GM18526 (cell line): ENCODE measurements around the gene RINL.
A peak's percentile ranks its signal among the peaks of the same experiment; 100 is the strongest.

Experiments
- POLR2A ChIP-seq: IDR thresholded peaks from 3 replicates; pipeline ENCODE4 v1.6.1; 2011; ENCODE audit not compliant: insufficient read length; ENCODE audit errors: extremely low read depth

Gene RINL

DNA sequence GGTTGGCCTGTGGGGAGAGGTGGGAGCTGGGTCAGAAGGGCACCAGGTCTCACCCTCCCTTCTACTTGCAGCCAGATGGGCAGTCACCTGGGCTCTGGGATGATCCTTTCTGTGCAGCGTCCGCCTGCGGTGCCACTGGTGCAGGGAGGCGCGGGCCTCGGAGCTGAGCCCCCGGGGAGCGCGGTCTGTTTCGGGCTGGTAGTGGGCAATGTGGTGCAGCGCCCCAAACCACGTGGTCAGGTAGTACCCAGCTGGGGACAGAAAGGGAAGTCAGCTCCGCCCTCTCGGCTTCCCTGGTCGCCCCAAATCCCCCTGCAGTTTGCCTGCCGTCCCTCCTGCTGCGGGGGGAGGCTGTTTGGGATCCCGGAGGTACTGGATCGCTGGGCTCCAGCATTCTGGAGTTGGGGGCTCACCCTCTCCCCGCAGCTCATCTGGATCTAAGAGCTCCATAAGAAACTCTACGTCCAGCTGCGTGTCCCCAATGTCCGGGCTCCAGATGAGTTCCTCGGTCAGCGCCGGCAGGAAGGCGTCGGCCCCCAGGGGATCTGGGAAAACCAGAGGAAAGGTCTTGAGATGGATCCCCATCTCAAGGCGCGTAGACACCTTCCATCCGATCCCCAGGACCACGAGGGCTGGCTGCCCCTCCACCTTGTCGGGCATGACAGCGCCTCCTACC is 8.8 kb downstream of the RINL start:
- no peak for TF ChIP-seq POLR2A

DNA sequence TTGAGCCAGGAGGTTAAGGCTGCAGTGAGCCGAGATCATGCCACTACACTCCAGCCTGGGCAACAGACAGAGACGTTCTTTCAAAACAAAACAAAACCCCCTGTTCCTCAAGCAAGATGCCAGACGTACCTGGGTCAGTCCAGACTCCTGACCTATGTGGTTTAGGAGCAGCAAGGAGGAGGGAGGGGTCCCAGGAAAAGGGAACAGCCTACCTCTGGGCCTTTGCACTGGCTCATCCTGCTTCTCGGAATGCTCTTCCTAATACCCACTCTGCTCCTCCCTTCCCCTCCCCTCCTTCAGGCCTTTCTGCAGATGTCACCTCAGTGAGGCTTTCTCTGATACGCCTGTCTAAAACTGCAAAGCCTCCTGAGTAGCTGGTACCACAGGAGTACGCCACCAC is 9.5 kb downstream of the RINL start:
- no peak for TF ChIP-seq POLR2A

- TF ChIP-seq POLR2A = no peak
Measured at GRCh38 chr19:38867171-38867780, 10.8 kb downstream of the RINL start.

- TF ChIP-seq POLR2A = no peak
Measured at GRCh38 chr19:38862321-38863059, 15.6 kb downstream of the RINL start.

DNA sequence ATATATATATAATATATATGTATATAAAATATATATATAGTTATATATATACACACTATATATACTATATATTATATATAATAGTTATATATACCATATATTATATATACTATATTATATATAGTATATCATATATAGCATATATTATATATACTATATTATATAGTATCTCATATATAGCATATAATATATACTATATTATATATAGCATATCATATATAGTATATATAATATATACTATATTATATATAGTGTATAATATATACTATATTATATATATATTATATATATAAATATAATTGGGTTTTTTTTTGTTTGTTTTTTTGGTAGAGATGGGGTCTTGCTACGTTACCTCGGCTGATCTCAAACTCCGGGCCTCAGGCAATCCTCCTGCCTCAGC is 16.7 kb downstream of the RINL start:
- no peak for TF ChIP-seq POLR2A

DNA sequence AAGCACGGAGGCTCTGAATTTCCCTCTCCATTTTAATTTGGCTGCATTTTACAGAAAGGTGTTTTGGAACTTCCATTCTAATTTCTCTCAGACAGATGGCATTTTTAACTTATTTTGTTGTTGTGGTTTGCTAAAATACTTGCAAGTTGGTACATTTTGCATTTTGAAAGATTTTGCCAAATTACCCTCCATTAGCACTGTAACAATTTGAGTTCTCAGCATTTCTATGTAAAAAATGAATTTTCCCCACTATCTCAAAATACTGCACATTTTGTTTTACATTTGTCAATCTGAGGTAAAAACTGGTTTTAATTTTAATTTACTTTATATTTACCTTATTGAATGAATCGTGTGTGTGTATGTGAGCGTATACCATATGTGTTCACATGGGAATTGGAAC is 21.3 kb downstream of the RINL start:
- TF ChIP-seq POLR2A = no peak

DNA sequence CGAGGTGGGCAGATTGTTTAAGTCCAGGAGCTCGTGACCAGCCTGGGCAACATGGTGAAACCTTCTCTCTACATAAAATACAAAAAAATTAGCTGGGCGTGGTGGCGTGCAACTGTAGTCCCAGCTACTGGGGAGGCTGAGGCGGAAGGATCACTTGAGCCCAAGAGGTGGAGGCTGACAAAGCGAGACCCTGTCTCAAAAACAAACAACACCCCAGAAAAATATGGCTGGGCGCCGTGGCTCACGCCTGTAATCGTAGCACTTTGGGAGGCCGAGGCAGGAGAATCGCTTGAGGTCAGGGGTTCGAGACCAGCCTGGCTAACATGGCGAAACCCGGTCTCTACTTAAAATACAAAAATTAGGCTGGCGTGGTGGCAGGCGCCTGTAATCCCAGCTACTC is 24.9 kb downstream of the RINL start:
- no peak for TF ChIP-seq POLR2A

DNA sequence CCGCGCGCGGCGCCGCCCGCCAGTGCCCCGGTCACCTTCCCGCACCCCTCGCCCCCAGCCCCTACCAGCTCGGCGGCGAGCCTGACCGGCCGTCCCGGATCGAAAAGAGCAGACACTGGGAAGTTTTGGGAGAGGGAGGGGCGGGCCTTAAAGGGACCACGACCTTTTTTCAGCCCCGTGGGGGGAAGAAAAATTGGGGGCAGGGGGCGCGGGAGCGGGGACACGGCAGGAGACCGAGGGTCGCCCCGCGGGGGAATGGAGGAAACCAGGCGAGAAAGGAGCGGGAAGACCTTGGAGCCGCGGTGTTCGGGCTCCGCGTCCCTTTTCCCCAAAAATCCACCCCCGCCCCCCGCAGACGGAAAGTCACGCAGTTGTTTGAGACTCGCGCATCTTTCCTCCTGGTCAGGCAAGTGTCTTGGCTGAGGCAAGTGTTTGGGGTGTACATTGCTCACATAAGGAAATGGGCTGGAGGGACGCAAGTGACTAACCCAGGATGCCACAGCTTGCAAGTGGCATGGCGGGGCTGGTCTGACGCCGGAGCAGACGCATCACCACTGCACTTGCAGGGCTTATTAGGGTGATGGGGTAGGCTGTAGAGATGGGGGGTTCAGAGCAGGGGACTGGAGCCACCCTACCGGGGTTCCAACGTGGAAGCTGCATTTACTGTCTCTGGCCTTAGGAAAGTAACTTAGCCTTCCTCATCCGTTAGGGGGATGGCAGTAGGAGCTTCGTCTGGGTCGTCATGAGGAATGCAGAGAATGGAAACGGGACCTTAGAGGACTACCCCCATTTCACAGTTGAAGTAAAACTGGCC is 25.6 kb downstream of the RINL start:
- TF ChIP-seq POLR2A = peak; percentile 53

- peak; percentile 70 for TF ChIP-seq POLR2A
Measured at GRCh38 chr19:38851622-38852230, 26.3 kb downstream of the RINL start.

DNA sequence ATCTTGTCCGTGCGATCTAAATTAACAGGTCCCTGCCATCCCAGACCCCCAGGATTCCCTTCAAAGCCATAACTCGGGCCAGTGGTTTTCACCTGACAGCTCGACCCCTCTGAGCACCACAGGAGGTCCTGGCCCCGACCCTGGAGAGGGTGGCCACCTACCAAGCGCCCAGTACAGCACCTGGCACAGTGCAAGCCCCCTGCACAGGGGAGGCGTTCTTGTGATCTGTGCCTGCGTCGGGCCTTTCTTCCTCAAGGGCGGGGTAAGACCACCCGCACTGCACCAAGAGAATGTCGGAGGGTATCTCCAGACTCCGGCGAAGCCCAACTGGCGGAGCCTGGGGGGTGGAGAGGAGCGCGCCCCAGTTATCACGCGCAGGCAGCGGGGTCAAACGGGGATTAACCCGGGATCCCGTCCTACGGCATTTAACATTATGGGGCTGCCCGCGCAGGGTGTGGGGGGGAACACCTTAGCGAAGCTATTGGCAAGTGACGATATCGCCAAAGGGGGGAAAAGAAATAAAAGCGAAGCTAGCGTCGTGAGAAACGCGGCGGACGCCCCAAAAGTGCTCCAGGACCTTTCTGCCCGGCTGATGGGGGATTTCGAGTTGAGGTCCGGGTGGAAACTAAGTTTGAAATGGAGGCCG is 27.0 kb downstream of the RINL start:
- TF ChIP-seq POLR2A = no peak

- TF ChIP-seq POLR2A = peak; percentile 73
Measured at GRCh38 chr19:38850436-38850975, 27.6 kb downstream of the RINL start.

DNA sequence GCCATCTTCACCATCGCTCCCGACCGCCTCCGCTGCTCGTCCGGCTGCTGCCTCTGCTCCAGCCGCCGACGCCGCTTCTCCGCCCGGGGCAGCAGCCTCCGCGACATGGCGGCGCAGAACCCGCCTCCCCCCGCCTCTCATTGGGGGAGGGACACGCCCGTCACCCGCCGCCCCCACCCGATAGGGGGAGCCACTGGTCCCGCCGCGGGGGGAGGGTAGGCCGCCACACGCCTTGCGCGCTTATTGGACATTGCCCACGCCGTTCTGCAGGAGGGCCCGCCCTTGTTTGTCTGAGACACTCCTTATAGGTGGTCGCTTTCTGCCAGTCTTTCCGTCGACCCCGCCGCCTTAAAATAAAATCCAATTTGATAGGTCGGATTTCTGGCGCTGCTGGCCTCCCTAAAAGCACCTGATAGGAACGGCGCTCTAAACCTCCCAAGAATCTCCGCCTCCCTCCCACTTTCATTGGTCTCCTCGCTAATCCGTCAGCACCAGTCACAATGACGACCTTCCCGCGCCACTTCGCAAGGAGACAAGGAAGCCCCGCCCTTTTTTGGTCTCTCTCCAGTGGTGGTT is 28.1 kb downstream of the RINL start, which contains the start of gene HNRNPL:
HNRNPL (minus strand) TSS at position 127 of the 576 bp plus-strand sequence; CDS start at position 107, 20 bp downstream.
- peak; percentile 90 for TF ChIP-seq POLR2A

GRCh38 chr19:38849147-38849859 is 28.8 kb downstream of the RINL start:
- TF ChIP-seq POLR2A = no peak
